GM10266 (cell line): ENCODE measurements around the gene MAD1L1.

ENCODE experiments used
- DNase-seq: peaks from one replicate; pipeline ENCODE4 v3.0.0; 2012; ENCODE audit errors: extremely low spot score
- CTCF ChIP-seq: IDR thresholded peaks from 2 replicates; pipeline ENCODE4 v1.5.1; 2012; ENCODE audit warnings: mild to moderate bottlenecking, low read depth; ENCODE audit not compliant: control insufficient read depth, insufficient read depth; ENCODE audit errors: missing control alignments

The MAD1L1 gene

GRCh38 chr7:2129323-2130095 lies 103.2 kb downstream of the MAD1L1 start:
- DNase-seq = no peak
- TF ChIP-seq CTCF = no peak

GRCh38 chr7:2128601-2129322 lies 104.0 kb downstream of the MAD1L1 start:
- DNase-seq = no peak
- no peak for TF ChIP-seq CTCF

GRCh38 chr7:2126621-2127020 lies 106.1 kb downstream of the MAD1L1 start:
- TF ChIP-seq CTCF = no peak
- no peak for DNase-seq

GRCh38 chr7:2125931-2126330 lies 106.8 kb downstream of the MAD1L1 start:
- no peak for TF ChIP-seq CTCF
- DNase-seq = no peak

DNA sequence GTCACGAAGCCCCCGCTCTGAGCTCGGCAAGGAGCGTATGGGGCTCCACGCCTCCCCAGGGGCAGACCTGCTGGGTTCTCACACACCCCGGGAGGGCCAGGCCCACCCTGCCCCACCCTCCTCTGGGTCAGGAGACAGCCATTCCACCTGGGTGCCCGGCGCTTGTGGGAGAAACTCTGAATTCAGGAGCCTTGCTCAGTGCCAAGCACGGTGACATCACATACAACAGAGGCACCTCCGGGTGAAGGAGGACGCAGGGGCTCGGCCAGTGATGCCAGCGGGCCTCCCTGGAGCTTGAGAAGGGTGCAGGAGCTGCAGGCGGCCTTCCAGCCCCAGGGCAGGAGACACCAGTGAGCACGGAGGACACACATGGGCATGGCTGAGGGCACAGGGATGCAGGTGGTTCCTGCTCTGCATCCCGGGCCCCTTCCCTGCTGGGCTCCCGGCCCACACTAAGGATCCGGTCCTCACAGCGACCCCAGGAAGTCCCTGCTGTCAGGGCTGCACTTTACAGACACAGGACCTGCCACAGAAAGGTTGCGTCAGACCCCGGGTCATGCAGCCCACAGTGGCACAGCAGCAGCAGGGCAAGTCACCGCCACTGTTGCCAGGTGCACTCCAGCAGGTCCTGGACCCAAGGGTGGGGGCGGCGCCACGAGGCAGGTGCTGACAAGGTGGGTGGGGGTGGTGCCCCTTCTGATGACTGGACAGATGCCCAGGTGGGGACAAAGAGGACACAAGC lies 108.0 kb downstream of the MAD1L1 start:
- DNase-seq = no peak
- TF ChIP-seq CTCF = no peak

DNA sequence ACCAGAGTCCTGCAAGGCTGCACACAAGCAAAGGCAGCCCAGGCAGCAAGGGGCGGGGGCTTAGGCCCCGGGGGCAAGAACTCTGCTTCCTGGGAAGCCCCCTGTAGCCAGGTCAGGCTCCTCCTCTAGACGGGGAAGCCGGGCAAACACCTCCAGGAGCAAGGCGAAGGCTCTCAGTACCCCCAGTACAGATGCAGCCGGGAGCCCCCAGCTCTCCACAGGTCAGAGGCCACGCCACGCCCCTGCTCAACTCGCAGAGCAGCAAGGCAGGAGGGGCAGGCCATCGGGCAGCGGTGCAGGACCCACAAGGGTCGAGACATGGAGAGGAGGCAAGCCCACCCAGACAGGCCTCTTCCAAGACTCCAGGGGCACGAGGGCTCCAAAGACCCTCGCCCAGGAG lies 108.8 kb downstream of the MAD1L1 start:
- no peak for DNase-seq
- no peak for TF ChIP-seq CTCF

GRCh38 chr7:2123360-2123759 lies 109.4 kb downstream of the MAD1L1 start:
- TF ChIP-seq CTCF = no peak
- DNase-seq = no peak
